Measurements from ENCODE around the gene ABHD2. TPM values are rescaled to one million over a fixed set of nuclear protein-coding genes. Genes with fewer than 3 reads are reported as not detected.

Gene ABHD2
- total RNA-seq, 4 donors from 2014 or later, result 53.3 to 110 (median 68.6) TPM

DNA sequence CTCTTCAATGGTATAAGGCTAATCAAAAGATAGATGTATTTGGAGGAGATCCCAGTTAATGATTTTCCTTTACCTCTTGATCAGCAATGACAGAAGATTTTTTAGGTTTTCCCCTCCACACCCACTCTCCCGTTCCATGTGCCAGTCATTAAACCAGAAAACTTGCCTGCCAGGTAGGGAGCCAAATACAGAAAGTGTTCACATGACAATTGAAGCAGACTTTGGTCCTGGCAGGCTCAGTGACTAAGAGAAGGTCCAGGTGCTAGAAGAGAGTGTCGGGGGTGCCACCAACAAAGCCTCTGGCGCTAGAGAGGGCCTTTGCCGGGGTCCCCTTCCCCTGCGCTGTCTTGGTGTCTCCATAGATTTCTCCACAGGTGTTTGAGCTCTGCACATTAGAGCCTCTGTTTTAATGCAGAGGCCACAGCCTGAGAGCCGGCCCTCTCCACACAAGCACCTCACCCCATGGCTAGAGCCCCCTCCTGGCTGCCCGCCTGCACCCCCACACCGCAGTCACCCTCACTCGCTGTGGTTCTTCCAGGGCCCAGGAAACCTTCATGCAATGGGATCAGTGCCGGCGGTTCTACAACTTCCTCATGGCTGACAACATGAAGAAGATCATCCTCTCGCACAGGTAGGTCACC, 96.8 kb downstream of the ABHD2 start:
- DNase-seq (ENCODE audit: low spot score) (no peak), ATAC-seq (ENCODE audit: low FRiP score) (no peak)
- TF ChIP-seq, protein P1, sequence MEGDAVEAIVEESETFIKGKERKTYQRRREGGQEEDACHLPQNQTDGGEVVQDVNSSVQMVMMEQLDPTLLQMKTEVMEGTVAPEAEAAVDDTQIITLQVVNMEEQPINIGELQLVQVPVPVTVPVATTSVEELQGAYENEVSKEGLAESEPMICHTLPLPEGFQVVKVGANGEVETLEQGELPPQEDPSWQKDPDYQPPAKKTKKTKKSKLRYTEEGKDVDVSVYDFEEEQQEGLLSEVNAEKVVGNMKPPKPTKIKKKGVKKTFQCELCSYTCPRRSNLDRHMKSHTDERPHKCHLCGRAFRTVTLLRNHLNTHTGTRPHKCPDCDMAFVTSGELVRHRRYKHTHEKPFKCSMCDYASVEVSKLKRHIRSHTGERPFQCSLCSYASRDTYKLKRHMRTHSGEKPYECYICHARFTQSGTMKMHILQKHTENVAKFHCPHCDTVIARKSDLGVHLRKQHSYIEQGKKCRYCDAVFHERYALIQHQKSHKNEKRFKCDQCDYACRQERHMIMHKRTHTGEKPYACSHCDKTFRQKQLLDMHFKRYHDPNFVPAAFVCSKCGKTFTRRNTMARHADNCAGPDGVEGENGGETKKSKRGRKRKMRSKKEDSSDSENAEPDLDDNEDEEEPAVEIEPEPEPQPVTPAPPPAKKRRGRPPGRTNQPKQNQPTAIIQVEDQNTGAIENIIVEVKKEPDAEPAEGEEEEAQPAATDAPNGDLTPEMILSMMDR (IDR thresholded peaks at IDR 0.05), result no peak

DNA sequence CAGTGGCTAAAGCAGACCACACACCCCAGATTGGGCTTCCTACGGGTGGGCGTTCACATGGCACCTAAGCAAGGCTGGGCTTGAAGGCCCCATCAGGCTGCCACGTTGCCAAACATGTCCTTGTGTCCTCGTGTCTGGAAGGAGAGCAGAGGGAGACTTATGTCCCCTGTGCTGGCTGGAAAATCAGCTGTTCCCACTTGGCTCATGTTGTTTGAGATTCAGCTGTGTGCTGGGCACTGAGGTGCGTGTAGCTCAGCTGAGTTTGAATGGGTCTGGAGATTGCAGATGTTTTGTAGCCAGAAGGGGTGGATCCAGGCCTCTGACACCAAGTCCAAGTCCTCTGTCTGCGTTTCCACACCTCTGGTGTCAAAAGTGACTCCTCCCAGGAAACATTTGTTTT, 98.5 kb downstream of the ABHD2 start:
- TF ChIP-seq, protein P1 (IDR thresholded peaks at IDR 0.05), result no peak
- DNase-seq (ENCODE audit: low spot score) (no peak), ATAC-seq (ENCODE audit: low FRiP score) (no peak)

DNA sequence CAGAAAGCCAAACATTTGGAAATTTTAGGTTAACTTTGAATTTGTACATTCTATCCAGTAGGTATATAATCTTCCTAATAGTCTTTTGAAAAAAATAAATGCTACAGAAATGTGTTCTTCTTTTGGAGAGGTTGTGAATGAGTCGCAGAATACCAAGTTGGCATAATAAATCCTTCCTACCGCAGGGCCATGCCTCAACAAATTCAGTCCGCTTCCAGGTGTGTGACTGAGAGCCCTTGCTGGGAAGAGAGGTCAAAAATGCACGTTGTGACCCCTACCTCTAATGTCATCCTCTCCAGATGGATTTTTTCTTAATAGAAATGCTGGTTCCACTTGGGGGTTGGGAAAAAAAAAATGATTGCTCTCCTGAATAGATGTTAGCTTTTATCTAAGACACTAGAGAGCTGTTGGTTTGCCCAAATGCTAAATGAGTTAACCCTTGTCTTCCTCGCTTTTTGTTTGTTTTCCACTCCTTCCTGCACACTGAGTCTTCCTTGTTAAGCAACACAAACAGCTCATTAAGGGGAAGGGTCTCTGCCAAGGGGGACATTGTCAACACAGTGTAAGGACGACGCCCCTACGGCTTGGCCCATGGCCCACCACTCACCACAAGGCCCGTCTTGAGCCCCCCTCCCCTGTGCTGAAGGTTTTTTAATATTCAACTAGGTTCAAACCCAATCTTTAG, 99.2 kb downstream of the ABHD2 start:
- TF ChIP-seq, protein P1 (IDR thresholded peaks at IDR 0.05), result no peak
- ATAC-seq (ENCODE audit: low FRiP score) (no peak), DNase-seq (ENCODE audit: low spot score) (no peak)

DNA sequence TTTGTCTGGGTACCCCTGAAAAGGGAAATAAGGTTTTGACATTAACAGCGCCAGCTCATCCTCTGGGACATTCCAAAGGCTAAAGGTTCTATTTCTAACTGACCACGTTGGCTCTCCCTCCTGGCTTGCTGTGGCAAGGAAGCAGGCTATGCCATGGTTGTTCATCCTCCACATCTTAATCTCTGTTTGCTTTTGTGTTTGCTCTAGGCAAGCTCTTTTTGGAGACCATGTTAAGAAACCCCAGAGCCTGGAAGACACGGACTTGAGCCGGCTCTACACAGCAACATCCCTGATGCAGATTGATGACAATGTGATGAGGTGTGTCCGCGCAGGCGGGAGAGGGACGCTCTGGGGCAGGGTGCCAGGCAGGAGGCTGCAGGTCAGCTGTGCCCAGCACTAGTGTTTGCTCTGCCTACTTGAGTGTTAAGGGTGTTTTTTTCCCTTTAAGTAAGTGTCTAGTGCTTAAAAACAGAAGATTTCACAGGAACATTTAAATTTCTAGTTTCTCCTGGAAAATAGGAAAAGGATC, 99.8 kb downstream of the ABHD2 start:
- ATAC-seq (ENCODE audit: low FRiP score), result no peak
- TF ChIP-seq, protein P1 (IDR thresholded peaks at IDR 0.05), result no peak
- no peak for DNase-seq (ENCODE audit: low spot score)

DNA sequence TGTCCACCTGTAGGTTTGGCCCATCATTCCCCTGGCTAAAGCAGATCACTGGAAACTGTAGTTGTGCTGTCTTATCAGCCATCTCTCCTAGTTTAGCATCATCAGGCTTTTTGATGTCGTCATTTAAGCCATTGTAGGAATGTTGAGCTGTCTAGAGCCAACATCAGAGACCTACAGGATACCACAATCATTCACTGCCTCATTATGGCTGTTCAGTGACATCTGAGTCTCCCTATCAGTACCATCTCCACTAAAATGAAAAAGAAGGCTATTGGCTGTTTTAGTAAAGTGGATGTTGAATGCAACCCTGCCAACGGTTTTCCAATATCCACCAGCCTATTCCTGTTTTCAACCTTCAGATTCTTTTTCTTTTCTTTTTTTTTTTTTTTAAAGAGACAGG, 103.9 kb downstream of the ABHD2 start:
- TF ChIP-seq, protein P1 (IDR thresholded peaks at IDR 0.05), result no peak
- DNase-seq (ENCODE audit: low spot score) (no peak), ATAC-seq (ENCODE audit: low FRiP score) (no peak)

GRCh38 chr15:89192766-89193165, 104.5 kb downstream of the ABHD2 start:
- TF ChIP-seq, protein P1 (IDR thresholded peaks at IDR 0.05), result no peak
- no peak for ATAC-seq (ENCODE audit: low FRiP score)

GRCh38 chr15:89194608-89195007, 106.4 kb downstream of the ABHD2 start:
- ATAC-seq (ENCODE audit: low FRiP score), result no peak
- TF ChIP-seq, protein P1 (IDR thresholded peaks at IDR 0.05), result no peak
- DNase-seq (ENCODE audit: low spot score), result no peak

More at GRCh38 chr15:89192766-89193165, 104.5 kb downstream of the ABHD2 start:
- no peak for DNase-seq (ENCODE audit: low spot score)

Measured in omental fat pad (tissue), 4 donors.